Neutrophil (primary cell): ENCODE results near the gene MKX.

Experiments
- H3K27ac ChIP-seq: fragments of 200-600 bp; sonication (generic); 2 replicates; pipeline ENCODE4 v1.5.1; 2016; ENCODE audit warnings: mild to moderate bottlenecking, moderate library complexity
- H3K27me3 ChIP-seq: fragments of 200-600 bp; sonication (generic); 2 replicates; pipeline ENCODE4 v1.6.0; 2016; ENCODE audit warnings: mild to moderate bottlenecking
- H3K36me3 ChIP-seq: fragments of 200-600 bp; sonication (generic); 2 replicates; pipeline ENCODE4 v1.5.1; 2017
- H3K4me1 ChIP-seq, 2 experiments: fragments of 200-600 bp in 1 of 2; sonication (generic) in 1 of 2; 1 replicate in 1 of 2; 2 replicates in 1 of 2; pipeline versions ENCODE4 v1.5.1 to v1.6.1; 2013 to 2016; ENCODE audit warnings: low read depth in 1 of 2, low read length in 1 of 2, mild to moderate bottlenecking in 1 of 2, moderate library complexity in 1 of 2; ENCODE audit not compliant: control insufficient read depth in 1 of 2, insufficient read depth in 1 of 2
- H3K4me3 ChIP-seq, 2 experiments: fragments of 200-600 bp in 1 of 2; sonication (generic) in 1 of 2; 1 replicate in 1 of 2; 2 replicates in 1 of 2; pipeline ENCODE4 v1.5.1; 2013 to 2016; ENCODE audit warnings: low read depth in 1 of 2, low read length in 1 of 2, mild to moderate bottlenecking in 1 of 2, moderate library complexity in 1 of 2
- H3K9me3 ChIP-seq: fragments of 200-600 bp; sonication (generic); 2 replicates; pipeline ENCODE4 v1.5.1; 2016
- TF ChIP-seq, protein P1 (sequence below): fragments of 200-600 bp; sonication (generic); IDR thresholded peaks from 2 replicates; pipeline ENCODE4 v1.5.1; 2016; ENCODE audit warnings: antibody characterized with exemption

Gene MKX

DNA sequence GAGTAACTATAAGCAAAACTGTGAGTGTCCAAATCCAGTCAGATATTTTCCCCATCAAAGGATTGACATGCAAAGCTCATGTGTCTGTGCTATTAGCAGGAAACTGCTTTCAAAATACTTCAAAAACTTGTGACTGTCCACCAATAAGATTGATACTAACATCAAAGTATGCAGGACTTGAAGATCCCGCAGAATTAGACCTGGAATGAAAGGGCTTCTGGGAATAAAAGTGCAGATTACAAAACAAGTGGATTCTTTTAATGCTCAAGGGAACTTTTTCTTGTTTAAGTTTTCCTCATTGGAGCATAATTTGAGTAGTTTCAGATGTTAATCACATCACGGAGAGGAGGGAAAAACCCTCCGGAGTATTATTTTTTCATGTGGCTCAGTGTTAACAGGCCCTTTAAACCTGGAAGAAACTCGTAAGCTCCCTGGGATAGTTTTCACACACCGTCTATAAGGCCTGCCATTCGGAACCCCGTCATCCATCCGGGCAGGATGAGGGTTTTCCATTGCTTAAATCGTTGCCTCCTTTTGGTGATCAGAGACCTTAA, 33.9 kb upstream of the MKX start:
- H3K4me1 ChIP-seq, result no peaks in the 10 kb centered on the region
- TF ChIP-seq, protein P1, sequence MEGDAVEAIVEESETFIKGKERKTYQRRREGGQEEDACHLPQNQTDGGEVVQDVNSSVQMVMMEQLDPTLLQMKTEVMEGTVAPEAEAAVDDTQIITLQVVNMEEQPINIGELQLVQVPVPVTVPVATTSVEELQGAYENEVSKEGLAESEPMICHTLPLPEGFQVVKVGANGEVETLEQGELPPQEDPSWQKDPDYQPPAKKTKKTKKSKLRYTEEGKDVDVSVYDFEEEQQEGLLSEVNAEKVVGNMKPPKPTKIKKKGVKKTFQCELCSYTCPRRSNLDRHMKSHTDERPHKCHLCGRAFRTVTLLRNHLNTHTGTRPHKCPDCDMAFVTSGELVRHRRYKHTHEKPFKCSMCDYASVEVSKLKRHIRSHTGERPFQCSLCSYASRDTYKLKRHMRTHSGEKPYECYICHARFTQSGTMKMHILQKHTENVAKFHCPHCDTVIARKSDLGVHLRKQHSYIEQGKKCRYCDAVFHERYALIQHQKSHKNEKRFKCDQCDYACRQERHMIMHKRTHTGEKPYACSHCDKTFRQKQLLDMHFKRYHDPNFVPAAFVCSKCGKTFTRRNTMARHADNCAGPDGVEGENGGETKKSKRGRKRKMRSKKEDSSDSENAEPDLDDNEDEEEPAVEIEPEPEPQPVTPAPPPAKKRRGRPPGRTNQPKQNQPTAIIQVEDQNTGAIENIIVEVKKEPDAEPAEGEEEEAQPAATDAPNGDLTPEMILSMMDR, result no peak
- H3K4me3 ChIP-seq, result no peak overlapping the region
- no peaks in the 10 kb centered on the region for H3K27me3 ChIP-seq
- no peaks in the 10 kb centered on the region for H3K9me3 ChIP-seq
- no peaks in the 10 kb centered on the region for H3K36me3 ChIP-seq
- no peak overlapping the region for H3K27ac ChIP-seq

- TF ChIP-seq, protein P1, result no peak
- Histone ChIP-seq H3K9me3 (no peaks in the 10 kb centered on the region), H3K36me3 (no peaks in the 10 kb centered on the region), H3K4me1 (no peaks in the 10 kb centered on the region), H3K27ac (no peak overlapping the region), H3K27me3 (no peaks in the 10 kb centered on the region), H3K4me3 (no peak overlapping the region)
Observed at GRCh38 chr10:27774831-27775230, 29.2 kb upstream of the MKX start.

DNA sequence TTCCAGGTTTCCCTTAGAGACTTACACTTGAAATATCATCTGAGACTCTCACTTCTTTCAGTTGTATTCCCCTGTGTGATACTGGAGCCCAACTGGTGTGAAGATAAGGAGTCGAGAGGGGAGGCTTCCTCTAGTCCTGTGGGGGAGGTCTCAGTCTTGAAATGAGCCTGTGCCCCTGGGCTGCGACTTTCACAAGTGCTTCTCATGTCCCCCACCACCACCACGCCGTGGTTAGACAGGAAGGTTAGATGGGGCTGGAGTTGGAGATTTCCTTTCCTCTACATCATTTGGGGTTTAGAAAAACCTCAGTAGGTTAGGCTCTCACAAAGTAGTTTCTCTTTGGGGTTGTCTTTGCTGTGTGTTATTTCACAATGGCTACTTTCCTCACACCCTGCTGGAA, 25.6 kb upstream of the MKX start:
- H3K4me3 ChIP-seq, result no peak overlapping the region
- H3K27ac ChIP-seq, result no peak overlapping the region
- no peaks in the 10 kb centered on the region for H3K27me3 ChIP-seq
- no peaks in the 10 kb centered on the region for H3K9me3 ChIP-seq
- H3K36me3 ChIP-seq, result no peaks in the 10 kb centered on the region
- TF ChIP-seq, protein P1, result no peak
- H3K4me1 ChIP-seq, result no peaks in the 10 kb centered on the region

- Histone ChIP-seq H3K27me3 (no peaks in the 10 kb centered on the region), H3K4me3 (no peak overlapping the region), H3K36me3 (no peaks in the 10 kb centered on the region), H3K27ac (no peak overlapping the region), H3K9me3 (no peaks in the 10 kb centered on the region), H3K4me1 (no peaks in the 10 kb centered on the region)
- TF ChIP-seq, protein P1, result no peak
Observed at GRCh38 chr10:27770181-27770580, 24.6 kb upstream of the MKX start.

GRCh38 chr10:27760867-27761266, 15.2 kb upstream of the MKX start:
- no peak overlapping the region for H3K4me3 ChIP-seq
- H3K36me3 ChIP-seq, result no peaks in the 10 kb centered on the region
- no peaks in the 10 kb centered on the region for H3K9me3 ChIP-seq
- TF ChIP-seq, protein P1, result no peak
- H3K27me3 ChIP-seq, result no peaks in the 10 kb centered on the region
- H3K4me1 ChIP-seq, result no peaks in the 10 kb centered on the region
- H3K27ac ChIP-seq, result no peak overlapping the region
